ENCODE results near the gene PCSK4.
A peak's percentile ranks its signal among the peaks of the same experiment; 100 is the strongest.
"Not testable (repeated sequence)": the region's sequence is repeated elsewhere in the genome, so short reads cannot be mapped to it uniquely, and the experiment has no call there.

The PCSK4 gene

DNA sequence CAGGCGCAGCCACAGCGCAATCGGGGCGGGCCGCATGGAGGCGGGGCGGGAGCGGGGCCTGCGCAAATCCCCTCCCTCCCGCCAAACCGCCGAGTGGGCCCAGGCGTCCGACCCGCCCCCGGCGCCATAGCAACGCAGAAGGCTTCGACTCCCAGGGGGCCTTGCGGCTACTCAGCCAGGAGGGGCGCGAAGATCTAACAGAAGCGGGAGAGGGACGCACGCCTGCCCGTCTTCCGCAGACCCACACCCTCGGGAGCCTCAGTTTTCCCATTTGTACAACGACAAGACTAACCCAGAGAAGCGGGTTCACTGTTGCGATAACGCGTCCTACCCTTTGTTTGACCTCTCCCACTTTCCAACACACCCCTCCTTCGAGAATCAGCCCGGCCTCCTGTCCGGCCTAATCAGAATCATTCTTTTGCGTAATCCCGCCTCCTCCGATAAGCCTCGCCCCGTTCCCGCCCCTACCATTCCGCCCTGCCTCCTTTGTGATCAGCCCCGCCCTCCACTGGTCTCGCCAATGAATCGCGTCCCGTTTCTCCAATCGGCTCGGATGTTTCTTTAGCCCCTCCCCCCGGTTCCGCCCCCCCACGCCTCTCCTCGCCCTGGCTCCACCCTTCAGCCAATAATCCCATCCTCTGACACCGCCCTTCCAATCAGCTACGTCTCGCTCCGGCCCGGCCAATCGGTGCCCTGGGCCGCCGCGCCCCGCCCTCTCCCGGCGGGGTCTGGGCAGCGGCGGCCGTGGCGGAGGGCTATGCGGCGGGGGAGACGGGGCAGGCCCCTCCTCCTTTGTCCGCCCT lies at the start of gene PCSK4:
PCSK4 (minus strand) TSS at position 40 of the 803 bp plus-strand sequence; CDS start at position 36, 4 bp downstream.
- DNase-seq (ENCODE audit: low read depth in 2 of 2): peak; percentile 94 to 97

DNA sequence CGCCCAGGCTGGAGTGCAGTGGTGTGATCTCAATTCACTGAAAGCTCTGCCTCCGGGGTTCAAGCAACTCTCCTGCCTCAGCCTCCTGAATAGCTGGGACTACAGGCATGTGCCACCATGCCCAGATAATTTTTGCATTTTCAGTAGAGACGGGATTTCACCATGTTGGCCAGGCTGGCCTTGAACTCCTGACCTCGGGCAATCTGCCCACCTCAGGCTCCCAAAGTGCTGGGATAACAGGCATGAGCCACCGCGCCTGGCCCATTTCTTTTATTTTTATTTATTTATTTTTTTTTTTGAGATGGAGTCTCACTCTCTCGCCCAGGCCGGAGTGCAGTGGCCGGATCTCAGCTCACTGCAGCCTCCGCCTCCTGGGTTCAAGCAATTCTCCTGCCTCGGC lies 49.6 kb upstream of the PCSK4 start:
- not testable (repeated sequence) for DNase-seq (ENCODE audit: low read depth in 2 of 2)

DNA sequence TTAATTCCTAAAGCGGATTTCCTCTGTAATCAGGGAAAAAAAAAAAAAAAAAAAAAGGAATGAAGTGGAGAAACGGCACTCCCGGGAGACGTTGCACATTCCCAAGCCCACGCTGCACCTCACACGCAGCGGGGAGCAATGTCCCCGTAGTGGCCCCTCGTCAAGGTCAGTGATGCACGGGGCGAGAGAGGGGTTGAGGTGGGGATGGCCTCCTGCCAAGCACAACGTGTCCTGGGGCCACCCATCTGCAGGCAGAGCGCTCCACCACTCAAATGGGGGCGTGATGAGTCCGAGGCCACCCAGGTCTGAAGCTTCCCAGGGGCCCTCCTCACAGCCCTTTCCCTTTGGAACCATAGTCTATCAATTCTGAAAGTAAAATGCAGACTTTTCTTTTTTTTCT lies 48.8 kb upstream of the PCSK4 start:
- DNase-seq (ENCODE audit: low read depth in 2 of 2): no peak

DNA sequence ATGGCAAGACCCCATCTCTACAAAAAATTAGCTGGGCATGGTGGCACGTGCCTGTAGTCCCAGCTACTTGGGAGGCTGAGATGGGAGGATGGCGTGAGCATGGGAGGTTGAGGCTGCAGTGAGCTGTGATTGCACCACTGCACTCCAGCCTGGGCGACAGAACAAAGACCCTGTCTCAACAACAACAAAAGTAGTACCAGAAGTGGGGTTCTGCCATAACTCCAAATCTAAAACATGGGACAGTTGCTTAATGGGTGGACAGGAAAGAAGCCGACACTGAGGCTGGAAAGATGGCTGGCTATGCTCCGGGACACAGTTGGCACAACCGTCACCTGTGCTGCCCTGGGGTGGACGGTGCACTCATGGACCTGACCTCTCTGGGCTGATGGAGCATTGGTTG lies 45.5 kb upstream of the PCSK4 start:
- not testable (repeated sequence) for DNase-seq (ENCODE audit: low read depth in 2 of 2)

DNA sequence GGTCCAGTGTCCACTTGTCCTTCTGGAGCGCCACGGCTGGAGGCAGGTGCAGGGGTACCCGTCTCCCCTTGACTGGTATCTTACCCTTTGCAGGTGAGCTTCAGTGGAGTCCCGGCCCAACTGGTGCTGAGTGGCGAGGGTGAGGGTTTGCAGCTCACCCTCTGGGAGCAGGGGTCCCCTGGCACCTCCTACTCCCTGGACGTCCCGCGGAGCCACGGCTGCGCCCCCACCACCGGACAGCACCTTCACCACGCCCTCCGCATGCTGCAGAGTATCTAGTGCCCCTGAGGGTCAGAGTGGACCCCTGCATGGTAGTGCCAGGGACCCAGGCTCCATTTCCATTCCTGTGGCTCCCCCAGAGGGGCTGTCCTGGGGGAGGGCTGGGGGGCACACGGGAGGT lies 44.8 kb upstream of the PCSK4 start:
- DNase-seq (ENCODE audit: low read depth in 2 of 2): no peak

DNA sequence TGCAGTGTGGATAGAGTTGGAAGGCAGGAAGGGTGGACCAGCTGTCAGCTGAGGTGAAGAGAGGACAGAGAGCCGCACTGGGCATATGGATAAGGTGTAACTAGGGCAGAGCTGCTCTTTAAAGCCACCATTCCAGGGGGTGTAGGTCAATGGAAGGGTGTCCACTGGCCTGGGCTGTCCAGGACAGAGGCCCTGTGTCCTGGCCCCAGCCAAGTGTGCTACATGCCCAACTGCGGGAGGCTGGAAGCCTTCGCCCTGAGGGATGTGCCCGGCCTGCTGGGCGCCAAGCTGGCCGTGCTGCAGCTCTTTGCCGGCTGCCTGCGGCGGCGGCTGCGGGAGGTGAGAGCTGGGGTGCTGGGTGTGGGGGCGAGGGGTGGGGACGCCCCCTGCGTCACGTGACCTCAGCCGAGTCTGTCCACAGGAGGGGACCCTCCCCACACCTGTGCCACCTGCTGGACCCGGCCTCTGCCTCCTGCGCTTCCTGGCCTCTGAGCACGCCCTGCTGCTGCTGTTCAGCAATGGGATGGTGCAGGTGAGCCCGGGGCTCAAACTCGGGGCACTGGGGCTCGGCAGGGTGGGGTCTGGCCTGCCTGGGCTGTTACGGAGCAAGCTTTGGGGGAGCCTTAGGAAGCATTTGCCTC lies 43.5 kb upstream of the PCSK4 start:
- DNase-seq (ENCODE audit: low read depth in 2 of 2): no peak

DNA sequence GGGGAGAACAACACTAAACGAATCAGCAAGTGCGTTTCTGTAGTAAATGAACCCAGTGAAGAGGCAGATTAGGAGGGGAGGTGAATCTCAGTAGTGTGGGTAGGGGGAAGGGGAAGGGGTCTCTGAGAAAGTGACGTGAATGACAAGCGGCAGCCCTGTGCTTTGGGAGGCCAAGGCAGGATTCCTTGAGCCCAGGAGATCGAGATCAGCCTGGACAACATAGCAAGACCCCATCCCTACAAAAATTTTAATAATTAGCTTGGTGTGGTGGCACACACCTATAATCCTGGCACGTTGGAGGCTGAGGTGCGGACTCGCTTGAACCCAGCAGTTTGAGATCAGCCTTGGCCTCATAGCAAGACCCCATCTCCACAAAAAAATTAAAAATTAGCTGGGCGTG lies 41.9 kb upstream of the PCSK4 start:
- no peak for DNase-seq (ENCODE audit: low read depth in 2 of 2)

DNA sequence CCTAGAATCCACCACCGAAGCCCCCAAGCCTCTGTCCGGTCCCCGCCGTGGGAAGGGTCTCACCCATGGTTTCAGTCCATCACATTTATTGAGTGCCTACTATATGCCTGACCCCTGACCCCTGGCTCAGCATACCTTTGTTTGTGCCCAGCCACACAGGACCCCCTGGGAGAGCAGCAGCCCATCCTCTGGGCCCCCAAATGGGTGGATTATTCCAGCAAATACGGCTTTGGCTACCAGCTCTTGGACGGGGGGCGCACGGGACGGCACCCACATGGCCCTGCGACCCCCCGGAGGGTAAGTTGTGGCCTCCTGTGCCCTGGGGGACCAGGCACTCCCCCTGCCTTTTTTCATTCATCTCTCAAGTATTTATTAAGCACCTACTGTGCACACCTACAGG lies 41.4 kb upstream of the PCSK4 start:
- no peak for DNase-seq (ENCODE audit: low read depth in 2 of 2)

DNA sequence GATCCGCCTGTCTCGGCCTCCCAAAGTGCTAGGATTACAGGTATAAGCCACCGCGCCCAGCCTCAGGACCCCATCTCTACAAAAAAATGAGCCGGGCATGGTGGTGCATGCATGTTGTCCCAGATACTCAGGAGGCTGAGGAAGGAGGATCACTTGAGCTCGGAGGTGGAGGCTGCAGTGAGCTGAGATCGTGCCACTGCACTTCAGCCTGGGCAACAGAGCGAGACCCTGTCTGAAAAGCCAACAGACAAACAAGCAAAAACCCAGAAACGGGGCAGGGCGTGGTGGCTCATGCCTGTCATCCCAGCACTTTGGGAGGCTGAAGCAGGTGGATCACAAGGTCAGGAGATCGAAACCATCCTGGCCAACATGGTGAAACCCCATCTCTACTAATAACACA lies 40.7 kb upstream of the PCSK4 start:
- DNase-seq (ENCODE audit: low read depth in 2 of 2): not testable (repeated sequence)

DNA sequence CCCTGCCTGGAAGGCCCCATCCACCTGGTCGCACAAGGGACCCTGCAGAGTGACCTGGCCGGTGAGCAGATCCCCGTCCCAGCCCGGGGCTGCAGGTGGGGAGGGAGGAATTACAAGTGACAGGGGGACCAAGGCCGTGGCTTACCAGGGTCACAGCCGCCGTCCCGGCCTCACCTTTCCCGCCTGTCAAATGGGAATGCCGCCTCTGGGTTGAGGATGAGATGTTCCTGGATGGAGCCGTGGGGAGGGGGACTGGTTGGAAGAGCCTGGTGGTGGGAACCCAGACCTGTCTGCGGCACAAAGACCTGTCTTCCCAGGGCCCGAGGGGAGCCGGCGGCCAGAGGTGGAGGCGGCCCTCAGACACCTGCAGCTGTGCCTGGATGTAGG lies 39.3 kb upstream of the PCSK4 start:
- DNase-seq (ENCODE audit: low read depth in 2 of 2): no peak

DNA sequence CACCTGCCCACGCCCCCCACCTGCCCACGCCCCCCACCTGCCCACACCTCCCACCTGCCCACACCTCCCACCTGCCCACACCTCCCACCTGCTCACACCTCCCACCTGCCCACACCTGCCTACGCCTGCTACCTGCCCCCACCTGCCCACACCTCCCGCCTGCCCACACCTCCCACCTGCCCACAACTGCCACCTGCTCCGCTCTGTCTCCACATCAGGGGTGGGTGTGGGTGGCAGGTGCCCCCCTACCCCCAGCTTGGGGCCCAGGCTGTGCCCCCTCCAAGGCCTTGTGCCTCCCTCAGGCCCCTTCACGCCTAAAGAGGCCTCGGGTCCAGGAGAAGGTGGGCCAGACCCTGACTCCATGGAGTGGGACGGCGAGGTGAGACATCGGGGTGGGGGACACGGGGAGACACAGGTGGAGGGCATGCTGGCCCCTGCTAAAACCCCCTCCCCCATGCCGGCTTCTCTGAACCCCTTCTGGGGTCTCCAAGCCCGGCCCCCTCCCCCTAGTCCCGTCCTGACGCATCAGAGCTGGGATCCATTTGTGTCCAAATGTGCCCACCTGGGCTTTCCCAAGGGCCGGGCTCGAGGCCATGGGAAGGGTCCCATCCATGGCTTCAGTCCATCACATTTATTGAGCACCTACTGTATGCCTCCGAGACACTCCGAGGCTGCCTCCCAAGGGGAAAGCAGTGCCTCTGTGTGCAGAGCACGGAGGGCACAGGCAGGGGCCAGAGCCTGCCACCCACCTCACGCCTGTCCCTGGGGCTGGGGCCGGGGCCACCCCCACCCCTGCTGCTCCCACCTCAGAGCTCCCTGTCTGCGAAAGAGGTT lies 38.7 kb upstream of the PCSK4 start:
- no peak for DNase-seq (ENCODE audit: low read depth in 2 of 2)

DNA sequence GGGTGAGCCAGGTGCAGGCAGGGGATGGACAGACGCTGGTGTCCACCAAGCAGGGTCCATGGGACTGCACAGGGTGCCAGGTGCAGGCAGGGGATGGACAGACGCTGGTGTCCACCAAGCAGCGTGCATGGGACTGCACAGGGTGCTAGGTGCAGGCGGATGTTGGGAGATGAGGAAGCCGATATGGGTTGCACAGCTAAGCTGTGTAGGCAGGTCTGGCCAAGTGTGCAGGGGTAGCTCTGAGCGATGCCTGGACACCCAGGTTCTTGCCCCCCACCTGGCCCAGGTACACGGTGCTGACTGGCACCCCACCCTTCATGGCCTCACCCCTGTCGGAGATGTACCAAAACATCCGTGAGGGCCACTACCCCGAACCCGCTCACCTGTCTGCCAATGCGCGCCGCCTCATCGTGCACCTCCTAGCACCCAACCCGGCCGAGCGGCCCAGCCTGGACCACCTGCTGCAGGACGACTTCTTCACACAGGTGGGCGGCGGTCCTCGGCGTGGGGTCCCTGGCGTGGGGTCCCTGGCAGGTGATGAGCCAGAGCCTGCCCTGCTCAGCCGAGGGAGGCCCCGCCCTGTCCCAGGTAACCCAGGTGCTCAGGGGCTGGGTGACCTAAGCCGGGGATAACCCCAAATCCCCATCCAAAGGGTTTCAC lies 37.6 kb upstream of the PCSK4 start:
- DNase-seq (ENCODE audit: low read depth in 2 of 2): no peak

DNA sequence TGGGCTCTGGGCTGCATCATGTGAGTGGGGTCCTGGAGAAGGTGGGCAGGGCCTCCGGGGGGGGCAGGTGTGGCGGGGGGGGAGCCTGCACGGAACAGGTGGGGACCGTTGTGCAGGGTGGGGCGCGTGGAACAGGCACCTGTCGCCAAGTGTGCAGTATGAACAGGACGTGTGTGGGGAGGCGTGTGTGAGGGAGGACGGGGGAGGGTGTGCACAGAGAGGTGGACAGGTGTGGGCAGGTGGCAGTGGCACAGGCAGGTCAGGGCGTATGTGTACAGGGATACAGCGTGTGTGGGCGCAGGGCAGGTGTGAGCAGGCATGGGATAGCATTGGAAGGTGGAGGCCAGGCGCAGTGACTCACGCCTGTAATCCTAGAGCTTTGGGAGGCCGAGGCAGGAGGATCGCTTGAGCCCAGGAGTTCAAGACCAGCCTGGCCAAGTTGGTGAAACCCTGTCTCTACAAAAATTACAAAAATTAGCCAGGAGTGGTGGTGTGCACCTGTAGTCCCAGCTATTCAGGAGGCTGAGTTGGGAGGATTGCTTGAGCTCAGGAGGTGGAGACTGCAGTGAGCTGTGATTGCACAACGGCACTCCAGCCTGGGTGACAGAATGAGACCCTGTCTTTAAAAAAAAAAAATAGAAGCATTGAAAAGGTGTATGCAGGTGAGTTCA lies 37.0 kb upstream of the PCSK4 start:
- no peak for DNase-seq (ENCODE audit: low read depth in 2 of 2)

DNA sequence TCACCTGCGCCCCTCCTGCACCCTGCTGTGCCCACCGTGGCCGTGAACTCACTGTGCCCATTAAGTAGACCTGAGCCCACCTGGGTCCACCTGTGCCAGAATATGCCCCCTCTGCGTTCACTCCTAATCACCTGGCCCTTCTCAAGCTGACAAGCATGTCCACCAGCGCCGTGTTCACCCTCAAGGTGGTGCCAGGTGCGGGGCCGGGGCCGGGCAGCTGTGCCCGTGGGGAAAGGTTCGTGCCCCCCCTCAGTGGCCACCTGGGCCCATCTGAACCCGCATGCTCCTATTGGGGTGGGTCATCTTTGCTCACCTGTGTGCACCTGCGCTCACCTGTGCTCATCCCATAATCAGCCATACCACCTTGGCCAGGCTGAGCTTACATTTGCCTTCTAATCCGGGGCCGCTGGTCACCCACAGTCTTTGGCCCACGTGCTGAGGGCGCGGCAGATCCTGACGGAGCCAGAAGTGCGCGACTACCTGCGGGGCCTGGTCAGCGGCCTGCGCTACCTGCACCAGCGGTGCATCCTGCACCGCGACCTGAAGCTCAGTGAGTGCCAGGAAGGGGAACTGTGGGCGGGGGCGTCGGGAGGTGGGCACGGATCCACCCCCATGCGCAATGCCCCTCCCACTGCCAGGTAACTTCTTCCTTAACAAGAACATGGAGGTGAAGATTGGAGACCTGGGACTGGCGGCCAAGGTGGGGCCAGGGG lies 36.1 kb upstream of the PCSK4 start:
- DNase-seq (ENCODE audit: low read depth in 2 of 2): no peak

DNA sequence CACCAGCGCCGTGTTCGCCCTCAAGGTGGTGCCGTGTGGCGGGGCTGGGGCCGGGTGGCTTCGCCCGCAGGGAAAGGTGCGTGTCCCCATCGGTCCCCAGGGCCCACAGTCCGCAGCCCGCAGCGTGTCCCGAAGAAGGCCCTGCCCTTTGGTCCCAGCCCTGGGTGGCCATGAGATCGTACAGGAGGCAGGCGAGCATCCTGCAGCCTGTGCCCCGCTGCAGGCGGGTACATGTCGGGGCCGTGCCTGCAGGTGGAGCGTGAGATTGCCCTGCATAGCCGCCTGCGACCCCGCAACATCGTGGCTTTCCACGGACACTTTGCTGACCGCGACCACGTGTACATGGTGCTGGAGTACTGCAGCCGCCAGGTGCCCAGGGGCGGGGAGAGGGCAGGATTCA lies 35.2 kb upstream of the PCSK4 start:
- no peak for DNase-seq (ENCODE audit: low read depth in 2 of 2)

DNA sequence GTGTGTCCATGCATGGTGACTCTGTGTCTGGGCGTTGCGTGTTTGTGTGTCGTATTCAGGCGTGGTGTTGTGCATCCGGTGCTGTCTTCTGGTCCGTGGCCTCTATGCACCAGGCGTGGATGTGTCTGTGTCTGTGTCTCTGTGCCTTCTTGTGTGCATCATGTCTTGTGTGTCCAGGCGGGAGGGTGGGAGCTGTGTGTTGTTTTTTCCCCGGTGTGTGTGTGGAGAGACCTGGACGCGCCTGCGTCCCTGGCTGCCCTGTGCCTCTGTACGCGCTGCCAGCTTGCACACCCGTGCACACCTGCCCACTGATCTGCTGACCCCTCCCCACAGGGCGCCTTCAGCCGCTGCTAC lies 34.8 kb upstream of the PCSK4 start:
- no peak for DNase-seq (ENCODE audit: low read depth in 2 of 2)

DNA sequence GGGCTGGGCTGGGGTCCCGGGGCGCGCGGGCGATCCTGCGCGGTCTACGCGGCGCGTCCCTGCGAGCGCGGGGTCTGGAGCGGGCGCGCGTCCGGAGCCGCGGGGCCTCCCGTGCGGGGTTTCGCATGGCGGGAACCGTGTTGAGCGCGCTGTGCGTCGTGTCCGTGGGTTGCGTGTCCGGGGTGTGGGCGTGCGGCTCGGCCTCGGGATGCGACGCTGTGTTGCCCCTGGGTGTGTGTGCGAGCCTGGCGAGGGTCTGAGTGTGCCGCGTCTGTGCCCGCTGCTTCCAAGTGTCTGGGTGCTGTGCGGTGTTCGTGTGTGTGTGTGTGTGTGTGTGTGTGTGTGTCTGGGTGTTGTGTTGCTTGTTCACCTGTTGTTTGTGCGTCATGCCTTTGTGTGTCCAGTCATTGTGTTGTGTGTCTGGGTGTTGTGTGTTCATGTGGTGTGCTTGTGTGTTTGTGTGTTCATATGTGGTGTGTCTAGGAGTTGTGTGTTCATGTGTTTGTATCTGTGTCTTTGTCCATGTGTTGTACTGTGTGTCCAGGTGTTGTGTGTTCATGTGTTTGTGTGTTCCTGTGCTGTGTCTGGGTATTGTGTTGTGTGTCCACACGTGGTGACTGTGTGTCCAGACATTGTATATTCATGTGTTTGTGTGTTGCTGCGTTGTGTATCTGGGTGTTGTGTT lies 34.3 kb upstream of the PCSK4 start:
- DNase-seq (ENCODE audit: low read depth in 2 of 2): no peak

DNA sequence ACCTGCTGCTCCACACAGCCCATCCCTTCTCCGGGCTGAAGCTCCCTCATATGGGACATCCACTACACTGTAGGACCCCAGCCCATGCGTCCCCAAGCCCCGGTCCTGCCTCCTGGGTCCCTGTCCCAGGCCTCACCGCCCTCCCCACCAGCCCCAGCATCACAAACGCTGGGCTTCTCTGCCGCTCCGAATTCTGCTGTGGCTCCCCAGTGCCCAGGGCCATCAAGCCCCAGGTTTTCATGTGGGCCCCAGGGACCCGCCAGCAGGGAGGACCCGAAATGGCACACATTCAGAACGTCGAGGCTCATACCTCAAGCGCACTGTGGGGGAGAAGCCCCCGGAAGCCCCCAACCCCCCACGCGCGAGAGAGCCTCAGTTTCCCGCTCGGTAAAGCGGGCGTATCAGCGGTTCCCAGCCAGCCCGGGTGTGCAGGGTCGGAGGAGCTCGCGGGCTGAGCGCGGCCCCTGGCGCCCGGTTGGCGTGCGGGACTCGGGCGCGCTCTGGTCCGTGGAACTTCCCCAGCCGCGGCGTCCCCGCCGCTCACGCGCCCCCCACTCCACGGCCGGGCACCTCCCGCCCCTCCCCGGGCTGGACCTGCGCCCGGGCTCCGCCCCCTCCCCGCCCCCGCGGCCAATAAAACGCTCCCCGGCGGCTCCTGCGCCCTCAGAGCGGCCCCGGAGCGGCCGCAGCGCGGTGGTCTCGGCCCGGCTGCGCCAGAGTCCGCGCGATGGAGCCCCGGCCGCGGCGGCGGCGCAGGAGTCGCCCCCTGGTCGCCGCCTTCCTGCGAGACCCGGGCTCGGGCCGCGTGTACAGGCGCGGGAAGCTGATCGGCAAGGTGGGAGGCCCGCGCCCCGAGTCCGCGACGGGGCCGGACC lies 33.5 kb upstream of the PCSK4 start, which contains the start of gene PLK5:
PLK5 (plus strand) TSS at position 666 of the 875 bp plus-strand sequence. CDS start 2,920 bp downstream, outside the sequence.
- DNase-seq (ENCODE audit: low read depth in 2 of 2): no peak

DNA sequence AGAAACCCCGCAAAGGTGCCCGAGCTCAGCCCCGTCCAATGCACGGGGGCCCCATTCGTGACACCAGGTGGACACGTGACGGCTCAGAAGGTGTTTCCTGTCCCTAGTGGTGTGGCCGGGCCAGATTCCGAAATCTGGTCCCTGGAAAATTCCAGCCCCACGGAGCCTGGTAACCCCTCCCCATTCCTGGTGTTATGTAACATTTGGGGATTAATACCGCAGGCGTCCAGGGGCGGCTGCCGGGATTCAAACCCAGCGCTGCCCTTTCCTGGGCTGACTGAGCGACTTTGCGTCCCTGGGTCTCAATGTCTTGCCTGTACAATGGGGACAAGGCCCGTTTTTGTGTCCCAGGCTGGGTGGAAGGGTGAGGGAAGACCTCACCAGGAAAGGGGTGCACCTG lies 32.7 kb upstream of the PCSK4 start:
- no peak for DNase-seq (ENCODE audit: low read depth in 2 of 2)

All from stimulated activated CD8-positive, alpha-beta memory T cell treated with anti-CD3 and anti-CD28 coated beads, Interleukin-2, amount 100 ng/mL, for 1 hour (primary cell).